Measurements from ENCODE around the gene CILP. TPM values are rescaled to one million over a fixed set of nuclear protein-coding genes. Genes with fewer than 3 reads are reported as not detected.

CILP gene
- total and polyA plus RNA-seq, 8 donors = 1.4 to 8.5 (median 1.6) TPM

GRCh38 chr15:65214010-65214409 lies 2.7 kb upstream of the CILP start:
- DNase-seq = no peak
- ATAC-seq = no peak
- Histone ChIP-seq H3K27ac (no peak overlapping the region), H3K36me3 (no peaks in the 10 kb centered on the region), H3K27me3 (no peaks in the 10 kb centered on the region), H3K4me3 (no peak overlapping the region), H3K9me3 (no peaks in the 10 kb centered on the region), H3K4me1 (peaks cover 0 to 9% of the 10 kb centered on the region in 2 donors)
- TF ChIP-seq CTCF (IDR thresholded peaks at IDR 0.05) = no peak
- intact Hi-C loops (cut with DNase I) = no loop called here

- no peak overlapping the region for H3K27ac ChIP-seq
- no peaks in the 10 kb centered on the region for H3K36me3 ChIP-seq
- peaks cover 0 to 9% of the 10 kb centered on the region in 2 donors for H3K4me1 ChIP-seq
- no peak for ATAC-seq
- no peak for TF ChIP-seq CTCF (IDR thresholded peaks at IDR 0.05)
- intact Hi-C loops (cut with DNase I) = no loop called here
- H3K27me3 ChIP-seq = no peaks in the 10 kb centered on the region
- no peak overlapping the region for H3K4me3 ChIP-seq
- DNase-seq = no peak
- no peaks in the 10 kb centered on the region for H3K9me3 ChIP-seq
Observed at GRCh38 chr15:65213241-65213640, 2.0 kb upstream of the CILP start.

- Histone ChIP-seq H3K4me3 (no peak overlapping the region), H3K36me3 (no peaks in the 10 kb centered on the region), H3K27me3 (no peaks in the 10 kb centered on the region), H3K27ac (no peak overlapping the region), H3K4me1 (peaks cover 0 to 9% of the 10 kb centered on the region in 2 donors), H3K9me3 (no peaks in the 10 kb centered on the region)
- intact Hi-C loops (cut with DNase I) = no loop called here
- no peak for DNase-seq
- ATAC-seq = peak; percentile 6
- peak in 1 of 2 donors; percentile 27 for TF ChIP-seq CTCF (IDR thresholded peaks at IDR 0.05)
Observed at GRCh38 chr15:65212097-65212496, 824 bp upstream of the CILP start.

GRCh38 chr15:65211482-65211982 lies 259 bp upstream of the CILP start:
- Histone ChIP-seq H3K4me3 (no peak overlapping the region), H3K27me3 (no peaks in the 10 kb centered on the region), H3K27ac (no peak overlapping the region), H3K36me3 (no peaks in the 10 kb centered on the region), H3K9me3 (no peaks in the 10 kb centered on the region), H3K4me1 (peaks cover 0 to 9% of the 10 kb centered on the region in 2 donors)
- DNase-seq (peak in 2 of 4 donors; percentile 78 to 91), ATAC-seq (peak; percentile 85)
- no peak for TF ChIP-seq CTCF (IDR thresholded peaks at IDR 0.05)
- intact Hi-C loops (cut with DNase I) = no loop called here

- TF ChIP-seq CTCF (IDR thresholded peaks at IDR 0.05) = no peak
- intact Hi-C loops (cut with DNase I) = no loop called here
- Histone ChIP-seq H3K4me3 (no peak overlapping the region), H3K36me3 (no peaks in the 10 kb centered on the region), H3K9me3 (no peaks in the 10 kb centered on the region), H3K4me1 (peaks cover 0 to 9% of the 10 kb centered on the region in 2 donors), H3K27me3 (no peaks in the 10 kb centered on the region), H3K27ac (no peak overlapping the region)
- peak in 1 of 4 donors; percentile 17 for DNase-seq
- no peak for ATAC-seq
Observed at GRCh38 chr15:65209701-65210643, 1.3 kb downstream of the CILP start.

Measured in left lung (tissue), 10 donors.